GM12878 (cell line): Measurements from ENCODE around the gene WHAMM. TPM values are rescaled to one million over a fixed set of nuclear protein-coding genes. Genes with fewer than 3 reads are reported as not detected.
"Not testable (repeated sequence)": the region's sequence is repeated elsewhere in the genome, so short reads cannot be mapped to it uniquely, and the experiment has no call there.

Source experiments
- ATAC-seq: fragments of 200-7000 bp; cut with Tn5 transposase; 3 replicates; pipeline ENCODE4 v1.9.1; 2020; ENCODE audit warnings: mild to moderate bottlenecking, moderate library complexity
- BruUV-seq: library from RNA; stranded (reverse); fragments of 400-500 nt; replicated peaks from 2 replicates; lab custom pipeline; 2021; lab: Mats Ljungman, UMichigan
- CTCF ChIA-PET: fragments of 300-600 bp; sonication (Branson Sonifier 250); formaldehyde crosslinking; extraction: SDS; loops from one replicate; lab custom pipeline; 2021; ENCODE audit warnings: inconsistent platforms; lab: Yijun Ruan, JAX
- POLR2A ChIA-PET: fragments of 350-600 bp; formaldehyde crosslinking; extraction: SDS; loops from one replicate; lab custom pipeline; 2021; ENCODE audit warnings: inconsistent platforms; lab: Charles Lee
- RAD21 ChIA-PET: fragments of 300-600 bp; sonication (Branson Sonifier 250); formaldehyde crosslinking; loops from one replicate; lab custom pipeline; 2023; ENCODE audit warnings: antibody characterized with exemption; ENCODE audit not compliant: unreplicated experiment; lab: Charles Lee
- SMC1A ChIA-PET: fragments of 300-600 bp; sonication (Branson Sonifier 250); formaldehyde crosslinking; loops from one replicate; lab custom pipeline; 2023; ENCODE audit not compliant: unreplicated experiment, uncharacterized antibody; lab: Charles Lee
- DNase-seq: peaks from one replicate; pipeline ENCODE4 v3.0.0-alpha.2; 2011; ENCODE audit warnings: low read depth, low spot score
- FAIRE-seq: peaks from 3 replicates; lab custom pipeline; 2011; peaks lifted over from hg19 to GRCh38; lab: Jason Lieb, UNC
- H2AFZ ChIP-seq: 2 replicates; pipeline ENCODE4 v1.6.0; 2011; ENCODE audit warnings: low read depth, low read length, control low read depth; ENCODE audit not compliant: control insufficient read depth
- H3K27ac ChIP-seq: 2 replicates; pipeline ENCODE4 v1.5.1; 2011; ENCODE audit warnings: control low read depth; ENCODE audit not compliant: control insufficient read depth, insufficient read depth
- H3K27me3 ChIP-seq, 2 experiments: replicated peaks in 1 of 2; 2 replicates each; pipeline versions ENCODE4 v1.6.0 to v1.6.1; 2011; ENCODE audit warnings: low read length in 1 of 2; ENCODE audit not compliant: control insufficient read depth in 2 of 2, insufficient read depth in 2 of 2
- H3K36me3 ChIP-seq, 2 experiments: 2 replicates each; pipeline ENCODE4 v1.5.1; 2011; ENCODE audit warnings: low read length in 1 of 2; ENCODE audit not compliant: control insufficient read depth in 2 of 2, insufficient read depth in 2 of 2
- H3K4me1 ChIP-seq: 2 replicates; pipeline ENCODE4 v1.6.1; 2011; ENCODE audit warnings: mild to moderate bottlenecking, low read length, moderate library complexity, mixed read lengths; ENCODE audit not compliant: control insufficient read depth, insufficient read depth
- H3K4me2 ChIP-seq: 2 replicates; pipeline ENCODE4 v1.6.0; 2011; ENCODE audit warnings: control low read depth; ENCODE audit not compliant: control insufficient read depth, insufficient read depth
- H3K4me3 ChIP-seq: fragments of 200-600 bp; sonication (generic); 2 replicates; pipeline ENCODE4 v1.5.1; 2016
- H3K79me2 ChIP-seq: 2 replicates; pipeline ENCODE4 v1.6.0; 2011; ENCODE audit warnings: low read length; ENCODE audit not compliant: control insufficient read depth, insufficient read depth
- H3K9ac ChIP-seq: 2 replicates; pipeline ENCODE4 v1.8.0; 2011; ENCODE audit warnings: low read length, control low read depth, mixed read lengths; ENCODE audit not compliant: control insufficient read depth, insufficient read depth
- H3K9me3 ChIP-seq: replicated peaks from 3 replicates; pipeline ENCODE4 v1.5.1; 2011; ENCODE audit warnings: mild to moderate bottlenecking, low read length; ENCODE audit not compliant: control insufficient read depth, insufficient read depth
- H4K20me1 ChIP-seq: 2 replicates; pipeline ENCODE4 v1.6.0; 2011; ENCODE audit not compliant: control insufficient read depth, insufficient read depth
- BACH1 ChIP-seq: fragments of 450-650 bp; IDR thresholded peaks from 2 replicates; pipeline ENCODE4 v1.6.1; 2017; ENCODE audit warnings: mild to moderate bottlenecking, borderline replicate concordance
- EZH2 ChIP-seq: IDR thresholded peaks from 2 replicates; pipeline ENCODE4 v1.6.1; 2012; ENCODE audit warnings: low read depth, mild to moderate bottlenecking, control low read depth, inconsistent platforms, low read length, borderline replicate concordance; ENCODE audit not compliant: control insufficient read depth
- SMAD5 ChIP-seq: IDR thresholded peaks from 2 replicates; pipeline ENCODE4 v1.6.1; 2016; ENCODE audit warnings: antibody characterized with exemption, low read depth
- YBX1 ChIP-seq: fragments of 450-650 bp; IDR thresholded peaks from 2 replicates; pipeline ENCODE4 v1.6.1; 2016; ENCODE audit warnings: antibody characterized with exemption
- WGBS: methylation state at CpG from one replicate; pipeline ENCODE4 v1.1.6; 2016; ENCODE audit warnings: low lambda C conversion rate; ENCODE audit not compliant: insufficient replicate concordance, insufficient coverage; ENCODE audit errors: missing lambda C conversion rate; 5-methylcytosine and 5-hydroxymethylcytosine counted together
- in situ Hi-C: fragments of 300-500 bp; cut with MboI; formaldehyde crosslinking; loops from 9 replicates; pipeline ENCODE4 v1.14.3; 2018; ENCODE audit warnings: mixed read lengths
- intact Hi-C: fragments of 100-400 bp; cut with micrococcal nuclease; formaldehyde crosslinking; loops from one replicate; pipeline ENCODE4 v1.14.2; 2022; ENCODE audit not compliant: unreplicated experiment
- polyA plus RNA-seq, 11 experiments: library from polyadenylated mRNA; depleted of rRNA in 4 of 11; unstranded in 6 of 11; stranded (reverse) in 5 of 11; fragments of >200 nt; fragmentation: Nextera tagmentation in 4 of 11; fragmentation: Illumina TruSeq in 1 of 11; extraction: Ambion mirVana in 4 of 11; extraction: Trizol in 1 of 11; gene quantifications; 1 replicate in 1 of 11; 2 replicates in 10 of 11; pipeline versions ENCODE4 v1.2.1 to v1.2.3, GENCODE V29; 2011 to 2016; ENCODE audit warnings: inconsistent platforms in 2 of 11, missing spikeins in 2 of 11, low read depth in 1 of 11
- total RNA-seq, 4 experiments: library from RNA; depleted of rRNA in 3 of 4; stranded (reverse); fragments of >200 nt in 3 of 4; fragmentation: Illumina TruSeq in 1 of 4; extraction: Trizol in 1 of 4; gene quantifications; 2 replicates each; pipeline versions ENCODE4 v1.2.1 to v1.2.3, GENCODE V29; 2013 to 2021
- TF ChIP-seq, protein P1 (sequence below): IDR thresholded peaks from 2 replicates; pipeline ENCODE4 v1.6.1; 2012; ENCODE audit warnings: low read depth, low read length, improper control_type of control experiment

WHAMM gene
- total and polyA plus RNA-seq, 10 of the 15 experiments (the other 5 are each of a cell fraction or from before 2014, with no cell fraction given), result 0.87 to 6.7 (median 2.5) TPM

DNA sequence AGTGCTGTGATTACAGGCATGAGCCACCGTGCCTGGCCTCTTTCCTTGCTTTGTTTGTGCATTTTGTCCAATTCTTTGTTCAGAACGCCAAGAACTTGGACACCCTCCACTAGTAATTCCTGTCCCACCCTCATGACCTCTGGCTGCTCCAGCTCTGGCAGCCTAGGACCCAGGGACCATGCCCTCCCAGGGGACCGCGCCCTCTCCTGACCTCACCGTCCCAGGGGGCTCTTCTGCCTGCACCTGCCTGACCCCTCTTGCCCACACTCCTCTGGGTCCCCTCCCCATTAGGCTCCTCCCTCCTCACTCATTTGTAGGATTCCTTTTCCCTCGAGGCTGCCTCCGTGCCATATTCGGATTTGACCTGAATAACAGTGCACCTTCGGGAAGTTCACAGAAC, 44.7 kb upstream of the WHAMM start (continued):
- TF ChIP-seq, protein P1, sequence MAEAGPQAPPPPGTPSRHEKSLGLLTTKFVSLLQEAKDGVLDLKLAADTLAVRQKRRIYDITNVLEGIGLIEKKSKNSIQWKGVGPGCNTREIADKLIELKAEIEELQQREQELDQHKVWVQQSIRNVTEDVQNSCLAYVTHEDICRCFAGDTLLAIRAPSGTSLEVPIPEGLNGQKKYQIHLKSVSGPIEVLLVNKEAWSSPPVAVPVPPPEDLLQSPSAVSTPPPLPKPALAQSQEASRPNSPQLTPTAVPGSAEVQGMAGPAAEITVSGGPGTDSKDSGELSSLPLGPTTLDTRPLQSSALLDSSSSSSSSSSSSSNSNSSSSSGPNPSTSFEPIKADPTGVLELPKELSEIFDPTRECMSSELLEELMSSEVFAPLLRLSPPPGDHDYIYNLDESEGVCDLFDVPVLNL, result no peak
- TF ChIP-seq BACH1, result no peak
- no peak for TF ChIP-seq YBX1
- no peak for TF ChIP-seq EZH2
- TF ChIP-seq SMAD5, result no peak
- TF ChIP-seq, all 136 proteins: peak for 0

GRCh38 chr15:82766201-82766600, 43.2 kb upstream of the WHAMM start:
- H3K9me3 ChIP-seq, ATAC-seq, H3K79me2 ChIP-seq, H3K27ac ChIP-seq, H3K4me1 ChIP-seq, BruUV-seq, H3K9ac ChIP-seq, H3K4me3 ChIP-seq, in situ Hi-C loops, intact Hi-C loops, RAD21 ChIA-PET, DNase-seq, H4K20me1 ChIP-seq, FAIRE-seq, H3K36me3 ChIP-seq, H3K27me3 ChIP-seq, H2AFZ ChIP-seq, H3K4me2 ChIP-seq: not testable (repeated sequence)
- SMC1A ChIA-PET, result interaction anchor here (0.8 kb wide), 1 partner anchor 9 kb away, joined by 3 read pairs; no protein-coding TSS in a partner anchor
- POLR2A ChIA-PET, result interaction anchor here (0.7 kb wide), 1 partner anchor 1321 kb away, joined by 4 read pairs; no protein-coding TSS in a partner anchor
- WGBS, result 100% methylated on average over 7 of the region's 7 CpGs
- CTCF ChIA-PET, result interaction anchor here (1.0 kb wide), 1 partner anchor 14 kb away, joined by 3 read pairs; no protein-coding TSS in a partner anchor
